ENCODE data around the gene FRAS1.

FRAS1 gene

GRCh38 chr4:78370631-78371372 lies 313.7 kb downstream of the FRAS1 start:
- peaks cover 67% of the 10 kb centered on the region for H3K36me3 ChIP-seq (ENCODE audit: insufficient read depth, low read length)
- H3K27me3 ChIP-seq (ENCODE audit: insufficient read depth, low read length) = no peaks in the 10 kb centered on the region
- H3K9ac ChIP-seq (ENCODE audit: low read depth, low read length) = 0 out of 2 replicates have a peak overlapping the region, but pooled peaks have one; percentile 7
- no peak overlapping the region for H3K4me3 ChIP-seq (ENCODE audit: low read length)
- H3K9me3 ChIP-seq (ENCODE audit: insufficient read depth, low read depth, low read length) = no peaks in the 10 kb centered on the region
- H3K4me1 ChIP-seq (ENCODE audit: insufficient read depth, low read length) = peaks cover 31% of the 10 kb centered on the region
- H3K27ac ChIP-seq (ENCODE audit: low read depth, low read length) = no peak overlapping the region
- WGBS = 88% methylated on average over 6 of the region's 6 CpGs

- H3K27me3 ChIP-seq (ENCODE audit: insufficient read depth, low read length) = no peaks in the 10 kb centered on the region
- H3K4me3 ChIP-seq (ENCODE audit: low read length) = no peak overlapping the region
- H3K27ac ChIP-seq (ENCODE audit: low read depth, low read length) = no peak overlapping the region
- WGBS = 96% methylated on average over 5 of the region's 5 CpGs
- no peak overlapping the region for H3K9ac ChIP-seq (ENCODE audit: low read depth, low read length)
- peaks cover 70% of the 10 kb centered on the region for H3K36me3 ChIP-seq (ENCODE audit: insufficient read depth, low read length)
- no peaks in the 10 kb centered on the region for H3K9me3 ChIP-seq (ENCODE audit: insufficient read depth, low read depth, low read length)
- H3K4me1 ChIP-seq (ENCODE audit: insufficient read depth, low read length) = peaks cover 31% of the 10 kb centered on the region
Observed at GRCh38 chr4:78372355-78372988, 315.3 kb downstream of the FRAS1 start.

- WGBS = 94% methylated on average over 2 of the region's 2 CpGs
- no peaks in the 10 kb centered on the region; the same call in 1 of the 2 replicates for H3K4me1 ChIP-seq (ENCODE audit: insufficient read depth, low read length)
- H3K4me3 ChIP-seq (ENCODE audit: low read length) = no peak overlapping the region
- H3K36me3 ChIP-seq (ENCODE audit: insufficient read depth, low read length) = peaks cover 89% of the 10 kb centered on the region
- H3K9me3 ChIP-seq (ENCODE audit: insufficient read depth, low read depth, low read length) = no peaks in the 10 kb centered on the region
- no peaks in the 10 kb centered on the region for H3K27me3 ChIP-seq (ENCODE audit: insufficient read depth, low read length)
- H3K27ac ChIP-seq (ENCODE audit: low read depth, low read length) = no peak overlapping the region
- H3K9ac ChIP-seq (ENCODE audit: low read depth, low read length) = no peak overlapping the region
Observed at GRCh38 chr4:78377555-78377954, 320.4 kb downstream of the FRAS1 start.

- WGBS = 77% methylated on average over 4 of the region's 4 CpGs
- H3K36me3 ChIP-seq (ENCODE audit: insufficient read depth, low read length) = peaks cover 90% of the 10 kb centered on the region
- no peaks in the 10 kb centered on the region; the same call in 1 of the 2 replicates for H3K4me1 ChIP-seq (ENCODE audit: insufficient read depth, low read length)
Observed at GRCh38 chr4:78379040-78379439, 321.9 kb downstream of the FRAS1 start.

GRCh38 chr4:78379991-78380729 lies 323.0 kb downstream of the FRAS1 start:
- no peak overlapping the region for H3K27ac ChIP-seq (ENCODE audit: low read depth, low read length)
- H3K4me3 ChIP-seq (ENCODE audit: low read length) = no peak overlapping the region
- H3K9ac ChIP-seq (ENCODE audit: low read depth, low read length) = no peak overlapping the region
- H3K36me3 ChIP-seq (ENCODE audit: insufficient read depth, low read length) = peaks cover 90% of the 10 kb centered on the region
- no peaks in the 10 kb centered on the region for H3K27me3 ChIP-seq (ENCODE audit: insufficient read depth, low read length)
- no peaks in the 10 kb centered on the region; the same call in 1 of the 2 replicates for H3K4me1 ChIP-seq (ENCODE audit: insufficient read depth, low read length)
- no peaks in the 10 kb centered on the region for H3K9me3 ChIP-seq (ENCODE audit: insufficient read depth, low read depth, low read length)
- 97% methylated on average over 4 of the region's 4 CpGs for WGBS

More at GRCh38 chr4:78379040-78379439, 321.9 kb downstream of the FRAS1 start:
- Histone ChIP-seq H3K9ac (ENCODE audit: low read depth, low read length) (no peak overlapping the region), H3K4me3 (ENCODE audit: low read length) (no peak overlapping the region), H3K27ac (ENCODE audit: low read depth, low read length) (no peak overlapping the region), H3K9me3 (ENCODE audit: insufficient read depth, low read depth, low read length) (no peaks in the 10 kb centered on the region), H3K27me3 (ENCODE audit: insufficient read depth, low read length) (no peaks in the 10 kb centered on the region)

GRCh38 chr4:78386679-78387078 lies 329.6 kb downstream of the FRAS1 start:
- H3K36me3 ChIP-seq (ENCODE audit: insufficient read depth, low read length) = peaks cover 80% of the 10 kb centered on the region

GRCh38 chr4:78395642-78396041 lies 338.5 kb downstream of the FRAS1 start:
- WGBS = 100% methylated on average over 1 of the region's 1 CpG
- Histone ChIP-seq H3K27ac (ENCODE audit: low read depth, low read length) (no peak overlapping the region), H3K9me3 (ENCODE audit: insufficient read depth, low read depth, low read length) (peaks cover 13% of the 10 kb centered on the region), H3K4me1 (ENCODE audit: insufficient read depth, low read length) (peaks cover 14% of the 10 kb centered on the region), H3K27me3 (ENCODE audit: insufficient read depth, low read length) (no peaks in the 10 kb centered on the region), H3K4me3 (ENCODE audit: low read length) (no peak overlapping the region), H3K36me3 (ENCODE audit: insufficient read depth, low read length) (peaks cover 8% of the 10 kb centered on the region), H3K9ac (ENCODE audit: low read depth, low read length) (no peak overlapping the region)

More at GRCh38 chr4:78386679-78387078, 329.6 kb downstream of the FRAS1 start:
- H3K27me3 ChIP-seq (ENCODE audit: insufficient read depth, low read length) = no peaks in the 10 kb centered on the region
- H3K9me3 ChIP-seq (ENCODE audit: insufficient read depth, low read depth, low read length) = no peaks in the 10 kb centered on the region
- H3K9ac ChIP-seq (ENCODE audit: low read depth, low read length) = no peak overlapping the region
- H3K4me1 ChIP-seq (ENCODE audit: insufficient read depth, low read length) = no peaks in the 10 kb centered on the region
- H3K27ac ChIP-seq (ENCODE audit: low read depth, low read length) = no peak overlapping the region
- no peak overlapping the region for H3K4me3 ChIP-seq (ENCODE audit: low read length)

- 74% methylated on average over 4 of the region's 4 CpGs for WGBS
- H3K4me1 ChIP-seq (ENCODE audit: insufficient read depth, low read length) = peaks cover 14% of the 10 kb centered on the region
- no peaks in the 10 kb centered on the region for H3K27me3 ChIP-seq (ENCODE audit: insufficient read depth, low read length)
- H3K36me3 ChIP-seq (ENCODE audit: insufficient read depth, low read length) = peaks cover 15% of the 10 kb centered on the region
- peak overlapping the region; percentile 68; the same call in 1 of the 2 replicates for H3K27ac ChIP-seq (ENCODE audit: low read depth, low read length)
- H3K9ac ChIP-seq (ENCODE audit: low read depth, low read length) = no peak overlapping the region
- H3K9me3 ChIP-seq (ENCODE audit: insufficient read depth, low read depth, low read length) = peaks cover 13% of the 10 kb centered on the region
- peak overlapping the region; percentile 2; the same call in 1 of the 2 replicates for H3K4me3 ChIP-seq (ENCODE audit: low read length)
Observed at GRCh38 chr4:78396613-78397291, 339.6 kb downstream of the FRAS1 start.

GRCh38 chr4:78397292-78397630 lies 340.1 kb downstream of the FRAS1 start:
- no peaks in the 10 kb centered on the region for H3K27me3 ChIP-seq (ENCODE audit: insufficient read depth, low read length)
- H3K36me3 ChIP-seq (ENCODE audit: insufficient read depth, low read length) = peaks cover 20% of the 10 kb centered on the region
- H3K9me3 ChIP-seq (ENCODE audit: insufficient read depth, low read depth, low read length) = peaks cover 13% of the 10 kb centered on the region
- 82% methylated on average over 2 of the region's 2 CpGs for WGBS
- peak overlapping the region; percentile 68; the same call in 1 of the 2 replicates for H3K27ac ChIP-seq (ENCODE audit: low read depth, low read length)
- peaks cover 14% of the 10 kb centered on the region for H3K4me1 ChIP-seq (ENCODE audit: insufficient read depth, low read length)
- H3K9ac ChIP-seq (ENCODE audit: low read depth, low read length) = no peak overlapping the region
- peak overlapping the region; percentile 2; the same call in 1 of the 2 replicates for H3K4me3 ChIP-seq (ENCODE audit: low read length)

GRCh38 chr4:78409612-78410202 lies 352.6 kb downstream of the FRAS1 start:
- Histone ChIP-seq H3K27ac (ENCODE audit: low read depth, low read length) (no peak overlapping the region), H3K9ac (ENCODE audit: low read depth, low read length) (no peak overlapping the region), H3K4me3 (ENCODE audit: low read length) (no peak overlapping the region), H3K36me3 (ENCODE audit: insufficient read depth, low read length) (peaks cover 50% of the 10 kb centered on the region), H3K27me3 (ENCODE audit: insufficient read depth, low read length) (no peaks in the 10 kb centered on the region), H3K4me1 (ENCODE audit: insufficient read depth, low read length) (no peaks in the 10 kb centered on the region), H3K9me3 (ENCODE audit: insufficient read depth, low read depth, low read length) (no peaks in the 10 kb centered on the region)
- WGBS = 97% methylated on average over 5 of the region's 5 CpGs

Measured in HUES64 (cell line).